ENCODE measurements around the gene SDK2.
A peak's percentile ranks its signal among the peaks of the same experiment; 100 is the strongest.

Gene SDK2

DNA sequence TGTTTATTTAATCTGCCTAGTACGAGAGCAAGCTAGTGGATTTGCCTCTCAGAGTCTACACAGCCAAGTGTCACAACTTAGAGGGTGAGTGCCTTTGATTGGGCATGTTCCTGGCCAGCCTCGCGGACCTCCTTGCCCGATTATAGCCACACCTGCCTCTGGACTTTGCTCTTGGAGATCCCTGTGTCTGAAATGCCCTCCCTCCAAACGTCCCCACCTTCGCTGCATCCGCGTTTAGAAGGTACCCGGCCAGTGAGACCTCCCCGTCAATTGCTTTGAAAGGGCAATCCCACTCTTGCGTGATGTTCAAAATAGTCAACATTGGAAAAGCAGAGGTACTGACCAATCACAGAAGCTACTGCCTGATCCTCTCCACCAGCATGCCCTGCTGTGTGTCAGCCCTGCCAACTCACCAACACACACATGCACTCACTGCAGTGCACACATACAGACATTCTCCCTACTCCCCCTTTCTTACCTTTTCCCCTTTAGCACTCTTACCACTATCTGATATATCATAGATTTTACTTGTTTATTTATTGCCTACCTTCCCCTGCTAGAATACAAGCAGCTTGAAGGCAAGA, 6.5 kb upstream of the SDK2 start:
- DNase-seq, result no peak

DNA sequence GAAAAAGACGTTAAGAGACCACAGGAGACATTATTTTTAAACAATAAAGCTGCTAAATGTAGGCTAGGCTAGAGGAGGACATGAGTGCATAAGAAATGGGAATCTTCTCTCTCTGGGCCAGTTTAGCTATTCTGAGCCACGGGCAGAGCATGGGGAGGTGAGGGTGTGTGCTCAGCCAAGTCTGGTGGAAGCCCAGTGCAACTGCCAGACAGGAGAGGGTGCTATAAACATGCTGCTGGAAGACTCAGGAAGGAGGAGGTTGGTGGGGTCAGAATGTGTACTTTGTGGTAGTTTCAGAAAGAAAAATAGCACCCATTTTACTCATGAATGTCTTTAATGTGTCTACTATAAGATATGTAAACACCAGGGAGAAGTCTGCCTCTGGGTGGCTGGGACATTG, 5.9 kb upstream of the SDK2 start:
- DNase-seq, result no peak

DNA sequence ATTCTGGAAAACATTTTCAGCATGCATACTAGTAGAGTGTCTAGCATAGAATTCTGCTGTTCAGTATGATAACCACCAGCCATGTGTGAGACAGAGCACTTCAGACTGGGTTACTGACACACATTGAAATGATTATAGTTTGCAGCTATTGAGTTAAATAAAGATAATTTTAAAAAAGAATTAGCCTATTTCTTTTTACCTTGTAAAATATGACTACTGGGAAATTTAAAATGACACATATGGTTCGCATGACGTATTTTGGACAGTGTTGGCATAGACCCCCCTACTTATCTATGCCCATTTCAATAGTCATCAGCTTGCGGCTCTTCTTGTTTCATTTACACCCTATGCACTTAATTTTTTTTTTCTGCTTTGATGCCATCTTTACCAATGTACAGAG, 4.7 kb upstream of the SDK2 start:
- DNase-seq, result no peak

DNA sequence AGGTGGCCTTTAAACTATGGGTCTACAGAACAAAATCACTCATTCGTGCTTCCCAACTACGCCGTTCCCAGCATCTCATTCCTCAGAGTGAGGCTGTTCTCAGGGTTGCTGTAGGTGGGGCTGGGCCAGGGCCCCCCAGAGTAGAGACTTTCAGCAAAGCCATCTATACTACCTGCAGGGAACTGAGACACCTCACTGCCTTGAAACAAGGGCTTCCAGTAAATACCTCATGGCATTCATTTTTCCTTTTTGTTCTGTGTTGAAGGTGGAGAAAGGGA, 4.2 kb upstream of the SDK2 start:
- no peak for DNase-seq

DNA sequence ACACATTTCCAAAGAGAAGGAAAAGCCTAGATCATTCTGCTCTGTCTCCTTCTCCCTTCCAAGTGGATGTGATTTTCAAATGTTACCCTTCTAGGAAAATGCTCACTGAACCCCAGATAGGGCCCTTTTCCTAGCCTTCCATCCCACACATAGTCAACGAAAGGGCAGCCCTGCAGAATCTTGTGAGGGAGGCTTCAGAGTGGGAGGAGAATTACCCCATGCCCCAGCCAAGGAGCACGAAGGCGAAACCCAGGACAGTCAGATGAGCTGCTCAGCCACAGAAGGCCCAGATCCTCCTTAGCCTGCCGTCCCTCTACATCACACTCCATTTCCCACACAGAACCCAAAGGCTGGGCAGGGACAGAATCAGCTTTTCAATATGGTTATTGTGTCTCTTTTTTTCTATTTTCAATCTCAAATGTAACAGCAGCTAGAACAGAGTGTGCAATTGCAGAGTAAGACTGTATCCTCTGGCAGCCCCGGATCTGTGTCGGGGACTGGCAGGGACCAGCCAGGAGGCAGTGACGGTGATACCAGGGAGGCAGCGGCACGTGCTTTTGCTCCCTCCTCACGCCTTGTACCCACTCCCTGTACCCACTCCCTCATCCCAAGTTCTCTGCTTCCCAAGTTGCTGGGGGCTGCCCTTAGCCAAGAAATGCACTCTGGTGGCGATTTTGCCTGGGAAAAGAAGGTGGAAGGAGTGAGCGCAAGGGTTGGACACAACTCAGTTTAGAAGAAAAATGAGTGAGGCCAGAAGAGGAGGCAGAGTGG, 3.7 kb upstream of the SDK2 start:
- no peak for DNase-seq

DNA sequence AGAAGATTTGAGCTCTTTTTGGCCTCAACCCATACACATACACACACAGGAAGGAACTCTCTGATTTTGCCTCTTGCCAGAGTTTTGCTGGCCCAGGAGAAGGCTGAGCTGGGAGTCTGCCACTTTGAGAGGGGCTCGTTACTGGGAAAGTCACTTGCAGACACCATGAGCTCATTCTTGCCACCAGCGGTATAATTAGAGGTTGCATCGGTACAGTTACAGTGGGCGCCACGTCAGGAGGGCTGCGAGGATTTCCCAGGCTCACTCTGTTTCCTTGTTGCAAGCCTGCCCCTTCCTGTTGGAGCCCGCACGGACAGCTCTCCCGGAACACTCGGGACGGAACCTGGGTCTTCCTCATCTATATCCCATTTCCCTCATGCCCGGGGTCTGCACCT, 3.1 kb upstream of the SDK2 start:
- DNase-seq, result no peak

DNA sequence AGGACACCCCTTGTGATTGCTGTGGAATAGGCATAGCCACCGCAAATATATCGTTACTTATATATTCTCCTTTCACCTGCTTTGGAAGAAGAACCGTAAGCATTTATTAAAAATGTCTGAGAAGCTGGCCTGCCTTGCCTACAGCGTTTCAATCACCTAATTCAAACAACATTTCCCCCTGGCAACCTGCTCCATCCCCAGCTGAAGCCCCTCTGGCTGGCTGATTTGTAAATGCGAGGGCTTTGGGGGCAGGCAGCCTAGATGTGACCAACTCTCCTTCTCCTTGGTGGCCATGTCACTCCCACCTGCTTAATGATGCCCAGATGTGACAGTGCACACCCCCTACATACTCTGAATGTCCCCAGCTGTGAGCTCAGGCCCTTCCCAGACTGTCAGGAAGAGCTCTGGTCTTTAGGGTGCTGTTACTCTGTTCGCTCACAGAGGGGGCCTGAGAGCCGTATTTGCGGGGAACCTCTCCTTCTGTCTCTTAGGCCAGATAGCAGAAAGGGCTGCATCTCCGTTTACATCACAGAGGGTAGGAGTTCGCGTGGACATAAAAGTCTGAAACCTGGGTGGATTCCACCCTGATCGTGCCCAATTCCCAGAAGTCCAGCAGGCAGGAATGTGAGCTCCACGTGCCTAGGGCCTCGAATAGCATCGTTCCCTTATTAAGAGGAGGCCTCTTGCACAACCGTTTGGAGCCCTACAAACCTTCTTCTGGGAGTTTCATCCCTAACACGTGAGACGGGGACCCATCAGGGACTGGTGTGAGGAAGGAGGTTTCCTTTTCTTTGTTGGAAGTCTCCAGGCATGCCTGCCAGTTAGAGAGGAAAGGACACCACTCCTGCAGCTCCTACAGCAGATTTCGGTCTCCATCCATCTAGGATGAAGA, 2.4 kb upstream of the SDK2 start:
- DNase-seq, result no peak

DNA sequence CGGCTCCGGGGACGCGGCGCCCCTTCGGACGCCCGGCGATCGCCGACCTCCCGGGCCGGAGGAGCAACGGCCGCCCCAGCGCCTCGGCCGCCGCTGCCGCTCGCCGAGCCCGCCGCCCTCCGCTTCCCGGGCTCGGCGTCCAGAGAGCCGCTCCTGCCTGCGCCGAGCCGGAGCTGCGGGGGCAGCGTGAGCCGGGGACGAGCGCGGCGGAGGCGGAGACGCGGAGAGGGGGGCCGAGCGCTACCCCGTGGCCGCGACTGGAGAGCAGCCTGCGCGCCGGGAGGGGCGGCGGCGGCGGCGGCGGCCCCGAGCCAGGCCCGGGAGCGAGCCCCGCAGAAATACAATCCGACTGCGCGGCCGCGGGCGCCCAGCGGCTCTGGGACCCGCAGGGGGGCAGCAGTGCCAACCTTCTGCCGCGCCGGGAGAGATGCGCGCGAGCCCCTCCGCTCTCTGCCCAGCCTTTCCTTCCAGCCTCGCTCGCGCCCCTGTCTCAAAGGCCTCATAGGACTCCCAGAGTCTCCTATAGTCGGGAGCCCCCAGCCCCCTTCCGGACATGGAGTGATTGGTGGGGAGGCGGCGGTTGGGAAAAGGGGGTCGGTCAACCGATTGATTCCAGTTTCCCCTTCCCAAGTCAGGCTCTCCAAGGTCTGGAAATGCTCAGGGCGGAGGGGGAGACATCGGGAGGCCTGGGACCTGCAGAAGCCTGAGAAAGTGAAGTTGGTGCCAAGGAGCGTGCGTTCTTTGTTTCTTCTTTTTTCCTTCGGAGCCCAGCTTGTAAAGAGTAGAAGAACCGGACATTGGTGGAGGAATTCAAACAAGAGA, 1.0 kb upstream of the SDK2 start:
- peak; percentile 41 for DNase-seq

DNA sequence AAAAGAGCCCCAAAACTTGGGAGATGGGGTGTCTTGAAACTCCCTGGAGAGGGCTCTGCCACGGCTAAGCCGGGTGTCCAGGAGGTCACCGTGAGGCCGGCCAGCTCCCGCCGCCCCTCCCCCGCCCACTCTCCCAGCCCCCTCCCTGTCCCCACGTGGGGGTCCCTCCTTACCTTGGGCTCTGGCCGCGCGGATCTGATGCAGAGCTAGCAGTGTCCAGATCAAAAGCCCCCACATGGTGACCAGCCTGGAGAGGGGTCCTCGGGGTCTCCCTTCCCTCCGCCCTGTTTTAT, 447 bp downstream of the SDK2 start:
- DNase-seq, result no peak

DNA sequence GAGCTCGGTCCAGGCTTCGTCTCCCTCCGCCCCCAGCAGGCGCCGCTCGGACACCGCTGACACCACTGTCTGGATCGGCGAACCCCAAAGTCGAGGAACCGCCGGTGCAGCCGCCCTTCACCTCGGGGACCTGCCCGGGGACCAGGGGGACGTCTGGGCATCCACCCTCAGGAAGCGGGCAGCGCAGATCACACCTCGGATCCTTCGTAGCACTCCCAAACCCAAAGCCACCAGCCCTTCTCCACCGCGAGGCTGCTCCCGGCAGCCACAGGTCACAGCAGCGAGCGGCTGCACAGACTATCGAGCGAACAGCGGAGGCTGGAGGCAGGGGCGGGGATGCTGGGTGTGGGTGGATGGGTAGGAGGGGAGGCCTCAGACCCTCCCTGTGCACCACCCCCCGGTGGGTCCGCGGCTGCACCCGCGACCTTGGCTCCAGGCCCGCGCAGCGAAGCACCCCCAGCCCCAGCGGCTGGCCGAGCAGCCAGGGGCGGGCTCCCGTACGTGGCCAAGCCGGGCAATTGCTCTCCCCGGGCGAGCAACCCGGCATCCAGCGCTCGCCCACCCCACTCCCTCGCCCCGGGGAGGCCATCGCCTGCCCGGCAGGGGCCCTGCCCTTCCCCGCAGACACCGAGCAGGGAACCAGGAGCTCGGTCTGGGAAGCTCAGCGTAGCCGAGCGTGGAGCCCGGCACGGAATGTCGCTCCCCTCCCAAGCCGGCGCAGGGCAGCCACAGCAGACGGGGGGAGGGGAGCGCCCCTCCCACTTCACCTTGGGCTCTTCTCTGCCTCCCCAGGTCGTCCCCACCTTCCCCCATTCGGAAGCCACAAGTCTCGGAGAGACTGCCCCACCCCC, 1.0 kb downstream of the SDK2 start:
- DNase-seq, result no peak

DNA sequence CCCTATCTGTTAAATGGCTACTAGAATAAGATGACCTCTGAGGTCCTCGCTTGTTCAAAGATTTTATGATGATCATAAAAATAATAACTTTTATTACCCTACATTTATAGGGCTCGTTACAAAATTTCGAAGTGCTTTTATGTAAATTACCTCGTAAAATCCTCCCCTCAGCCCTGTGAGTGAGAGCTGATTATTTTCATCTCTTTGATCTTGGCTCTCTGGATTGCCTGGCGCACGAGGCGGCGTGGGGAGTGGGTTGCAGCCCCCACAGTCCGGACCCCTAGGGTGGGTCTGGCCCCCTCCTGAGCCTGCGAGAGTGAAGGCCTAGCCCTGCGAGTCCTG, 1.6 kb downstream of the SDK2 start:
- DNase-seq, result no peak

DNA sequence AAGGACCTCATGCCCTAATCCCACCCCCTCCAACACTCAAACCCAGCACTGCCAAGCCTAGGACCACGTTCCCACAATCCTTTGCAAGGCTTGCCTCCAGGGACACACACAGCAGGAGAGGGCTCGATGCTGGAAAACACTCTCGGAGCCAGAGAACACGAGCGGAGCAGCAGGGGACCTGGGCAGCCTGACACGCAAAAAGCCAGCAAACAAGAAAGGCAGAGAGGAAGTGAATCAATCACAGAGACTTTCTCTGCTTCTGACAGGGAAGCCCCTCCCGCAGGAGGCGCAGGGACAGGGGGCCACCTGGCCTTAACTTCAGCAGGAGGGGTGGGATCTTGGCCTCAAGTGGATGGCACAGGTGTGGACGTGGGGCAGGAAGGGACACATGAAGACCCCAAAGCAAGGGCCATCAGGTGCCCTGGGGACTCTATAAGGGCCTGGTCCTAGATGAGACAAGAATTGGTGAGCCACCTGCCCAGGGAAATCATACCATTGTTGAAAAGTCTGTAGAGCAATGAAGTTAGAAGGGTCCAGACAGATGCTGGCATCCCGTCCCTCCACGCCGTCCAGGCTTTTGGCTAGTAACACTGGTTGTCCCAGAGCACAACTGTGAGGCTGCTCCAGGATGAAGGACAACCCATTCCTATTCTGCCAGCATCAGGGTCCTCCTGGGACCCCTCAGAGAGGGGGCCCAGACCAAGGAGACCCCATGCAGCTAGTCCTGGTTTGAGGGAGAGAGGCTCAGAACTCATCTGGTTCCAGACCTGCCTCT, 2.2 kb downstream of the SDK2 start:
- no peak for DNase-seq

DNA sequence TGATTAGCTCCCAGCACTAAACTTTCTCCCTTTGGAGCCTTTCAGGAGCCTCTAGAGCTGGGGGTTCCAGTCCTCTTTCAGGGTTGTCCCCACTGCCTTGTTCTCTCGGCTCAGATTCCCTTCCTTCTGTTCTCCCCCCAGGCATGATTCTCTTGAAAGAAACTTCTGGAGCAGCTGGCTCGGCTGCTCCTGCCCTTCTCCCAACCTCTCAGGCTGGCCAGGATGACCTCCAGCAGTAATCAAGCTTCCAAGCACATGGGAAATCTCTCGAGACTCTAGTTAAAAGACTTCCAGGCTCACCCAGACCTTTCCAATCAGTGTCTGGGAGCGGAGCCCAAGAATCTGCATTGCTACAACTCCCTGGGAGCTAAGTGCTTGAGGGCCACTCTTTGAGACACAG, 3.6 kb downstream of the SDK2 start:
- no peak for DNase-seq

DNA sequence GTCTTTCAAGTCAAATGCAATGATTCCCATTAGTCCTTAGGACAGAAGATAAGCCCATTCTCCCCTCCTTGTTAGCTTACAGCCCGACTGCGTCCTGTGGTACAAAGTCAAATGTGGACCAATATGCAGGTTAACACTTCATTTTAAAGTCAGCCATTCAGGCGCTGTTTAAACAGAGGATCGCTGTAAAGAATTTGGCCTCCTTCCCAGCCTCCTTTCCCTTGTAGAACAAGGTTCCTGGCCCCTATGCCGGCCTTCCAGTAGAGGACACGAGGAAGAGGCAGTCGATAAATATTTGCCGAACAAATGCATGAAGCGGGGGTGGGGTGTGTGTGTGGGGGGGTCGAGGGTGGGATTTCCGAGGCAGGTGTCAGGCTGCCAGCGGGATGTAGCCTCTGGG, 4.3 kb downstream of the SDK2 start:
- peak; percentile 11 for DNase-seq

DNA sequence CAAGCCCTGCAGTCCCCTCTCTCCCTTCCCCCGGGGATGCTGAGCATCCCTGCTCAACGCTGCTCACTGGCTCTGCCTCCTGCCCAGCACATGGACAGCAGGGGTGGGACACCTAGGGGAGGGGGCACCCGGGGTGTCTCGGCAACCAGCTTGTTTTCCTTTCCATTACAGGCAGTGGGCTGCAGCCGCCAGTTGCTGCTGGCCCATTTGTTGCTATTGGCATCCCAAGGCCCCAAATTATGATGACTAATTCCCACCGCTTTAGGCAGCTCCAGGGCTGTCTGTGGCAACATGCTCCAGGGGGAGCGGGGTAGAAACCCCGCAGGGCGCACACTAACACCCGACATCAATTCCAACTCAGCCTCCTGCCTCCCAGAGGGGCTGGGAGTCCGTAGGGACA, 4.9 kb downstream of the SDK2 start:
- DNase-seq, result no peak

DNA sequence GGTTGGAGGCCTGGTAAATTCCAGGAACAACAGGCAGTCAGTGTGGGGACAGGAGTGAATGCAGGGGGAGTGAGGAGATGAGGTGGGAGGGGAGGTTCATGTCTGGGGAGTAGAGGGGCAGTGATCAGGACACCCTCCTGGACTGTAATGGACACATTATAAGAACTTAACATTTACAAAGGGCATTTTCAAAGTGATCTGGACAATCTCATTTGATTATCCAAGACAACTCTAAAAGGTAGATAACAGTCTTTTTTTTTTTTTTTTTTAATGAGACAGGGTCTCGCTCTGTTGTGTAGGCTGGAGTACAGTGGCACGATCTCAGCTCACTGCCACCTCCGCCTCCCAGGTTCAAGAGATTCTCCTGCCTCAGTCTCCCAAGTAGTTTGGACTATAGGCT, 5.7 kb downstream of the SDK2 start:
- no peak for DNase-seq

DNA sequence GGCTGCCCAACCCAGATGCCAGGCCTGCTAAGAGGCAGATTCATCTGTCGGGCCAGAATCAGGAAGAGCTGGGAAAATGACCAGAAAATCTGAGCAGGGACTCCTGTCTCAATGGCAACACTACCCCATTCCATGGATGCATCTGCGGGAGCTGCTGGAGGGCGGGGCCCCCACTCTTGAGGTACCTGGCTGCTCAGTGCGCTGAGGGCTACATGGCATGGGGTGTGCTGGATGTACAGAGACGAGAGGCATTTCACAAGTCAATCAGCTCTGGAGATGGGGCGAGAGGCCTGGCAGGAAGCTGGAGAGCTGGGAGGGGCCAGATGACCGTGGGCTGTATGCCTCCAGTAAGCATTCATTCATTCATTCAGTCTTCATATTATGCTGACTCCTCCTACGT, 6.4 kb downstream of the SDK2 start:
- DNase-seq, result no peak

DNA sequence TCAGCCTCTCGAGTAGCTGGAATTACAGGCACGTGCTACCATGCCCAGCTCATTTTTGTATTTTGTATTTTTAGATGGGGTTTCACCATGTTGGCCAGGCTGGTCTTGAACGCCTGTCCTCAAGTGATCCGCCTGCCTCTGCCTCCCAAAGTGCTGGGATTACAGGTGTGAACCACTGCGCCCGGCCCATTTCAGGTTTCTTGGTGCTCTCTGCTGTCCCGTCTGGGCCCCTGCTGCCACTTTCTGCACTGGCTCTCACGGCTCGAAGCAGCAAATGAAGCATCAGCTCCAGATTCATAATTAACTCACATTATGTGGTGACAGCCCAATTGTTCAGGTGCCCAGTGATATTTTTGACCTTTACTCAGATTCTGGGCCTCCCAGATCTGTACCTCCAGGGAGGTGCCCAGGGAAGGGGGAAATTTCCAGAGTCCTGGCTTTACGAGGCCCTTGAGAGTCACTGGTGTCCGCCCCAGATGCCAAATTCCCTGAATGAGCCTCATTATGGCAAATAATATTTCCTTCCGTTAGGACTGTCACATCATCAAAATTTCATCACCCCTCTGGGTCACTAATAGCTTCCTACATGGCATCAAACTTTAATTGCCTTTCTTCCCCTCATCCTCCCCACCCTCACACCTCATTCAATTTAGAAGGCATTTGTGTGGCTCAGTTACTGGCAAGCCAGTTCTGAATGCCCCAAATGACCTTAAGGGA, 9.0 kb downstream of the SDK2 start:
- no peak for DNase-seq

DNA sequence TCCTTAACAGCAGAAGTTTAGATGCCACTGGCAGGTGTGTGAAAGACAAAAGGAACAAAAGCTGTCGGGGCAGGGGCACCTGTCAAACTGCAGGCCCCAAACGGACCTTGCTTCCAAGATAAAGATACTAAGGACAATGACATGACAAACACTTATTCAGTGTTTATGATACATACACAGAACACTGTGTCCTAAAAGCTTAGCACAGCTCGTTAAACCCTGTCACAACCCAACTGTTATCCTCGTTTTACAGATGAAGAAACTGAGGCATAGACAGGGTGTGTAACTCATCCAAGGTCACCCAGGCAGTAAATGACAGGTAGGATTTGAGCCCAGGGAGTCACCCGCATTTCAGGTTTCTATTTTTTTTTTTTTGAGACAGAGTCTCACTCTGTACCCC, 9.6 kb downstream of the SDK2 start:
- no peak for DNase-seq

DNA sequence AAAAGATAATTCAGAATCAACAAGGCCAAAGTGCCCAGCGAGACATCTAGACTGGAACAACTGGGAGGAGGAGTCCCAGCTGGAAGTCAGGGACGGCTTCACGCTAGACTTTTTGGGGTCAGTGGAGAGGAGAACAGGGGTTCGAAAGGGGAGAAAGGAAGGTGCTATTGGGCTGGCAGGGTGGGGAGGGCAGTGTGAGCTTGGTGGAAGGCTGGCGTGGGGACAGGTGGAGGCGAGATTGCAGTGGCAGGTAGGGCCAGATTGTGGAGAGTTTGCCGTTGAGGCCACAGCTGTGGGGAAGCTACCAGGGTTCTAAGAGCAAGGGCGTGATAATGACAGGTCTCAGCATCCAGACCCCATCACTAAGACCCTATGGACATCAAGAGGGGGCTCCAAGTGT, 10.5 kb downstream of the SDK2 start:
- no peak for DNase-seq

DNA sequence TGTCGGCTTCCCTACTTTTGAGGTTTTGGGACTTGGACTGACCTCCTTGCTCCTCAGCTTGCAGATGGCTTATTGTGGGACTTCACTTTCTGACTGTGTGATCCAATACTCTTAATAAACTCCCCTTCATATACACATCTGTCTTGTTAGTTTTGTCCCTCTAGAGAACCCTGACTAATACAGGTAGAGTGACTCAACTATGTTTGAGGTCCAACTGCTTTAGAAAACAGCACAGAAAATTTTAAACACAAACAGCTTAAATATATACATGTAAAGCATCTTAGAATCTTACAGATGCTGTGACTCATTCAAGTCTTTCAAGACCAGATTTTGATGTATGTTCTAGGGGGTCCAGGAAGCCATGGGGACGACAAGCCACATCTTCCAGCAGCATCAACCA, 11.7 kb downstream of the SDK2 start:
- no peak for DNase-seq

Data from DMS79 treated with DMSO at 0.1 percent for 48 hours (cell line).